DMS 273 (cell line): Measurements from ENCODE around the gene ZNF615.
"Not testable (repeated sequence)": the region's sequence is repeated elsewhere in the genome, so short reads cannot be mapped to it uniquely, and the experiment has no call there.

Experiments
- DNase-seq: peaks from one replicate; lab custom pipeline; 2025; ENCODE audit not compliant: unreplicated experiment; lab: John Stamatoyannopoulos, UW

The ZNF615 gene

DNA sequence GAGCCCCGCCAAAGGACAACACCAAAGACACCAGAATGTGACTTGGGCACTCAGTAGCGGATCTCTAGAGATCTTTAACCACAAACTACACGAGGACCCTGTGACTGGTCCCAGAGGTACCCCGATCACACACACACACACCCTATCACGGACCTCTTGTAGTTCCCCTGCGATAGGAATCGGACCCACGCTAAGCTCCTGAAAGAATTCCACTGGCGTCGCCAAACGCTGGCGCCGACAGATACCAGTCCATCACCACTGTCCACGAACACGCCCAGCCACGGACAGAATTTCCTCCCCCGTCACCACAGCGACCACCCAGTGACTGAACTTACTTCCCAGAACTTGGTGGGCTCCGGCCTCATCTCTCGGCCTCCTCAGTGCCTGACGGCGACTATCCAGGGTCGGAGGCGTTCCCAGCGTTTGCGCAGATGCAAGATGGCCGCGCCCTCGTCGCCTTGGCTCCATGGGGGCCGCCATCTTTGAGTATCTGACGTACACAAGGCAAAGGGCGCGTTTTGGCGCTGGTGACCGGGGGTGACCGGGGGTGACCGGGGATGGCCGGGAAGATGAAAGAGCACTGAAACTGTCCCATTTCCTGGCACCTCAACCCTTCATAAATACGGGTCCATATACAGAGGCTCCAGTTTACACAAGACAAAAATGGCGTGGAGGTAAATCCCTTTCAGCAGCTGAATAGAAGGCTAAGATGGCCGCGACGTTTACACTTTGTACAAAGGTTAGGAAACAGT, at the start of gene ZNF615:
Gene ZNF615, minus strand, starts transcription at position 406 of the 752 bp plus-strand sequence. CDS start 4,500 bp downstream, outside the sequence.
- DNase-seq: peak; percentile 96

- DNase-seq: not testable (repeated sequence)
Measured at GRCh38 chr19:52056480-52056879, 48.5 kb upstream of the ZNF615 start.

DNA sequence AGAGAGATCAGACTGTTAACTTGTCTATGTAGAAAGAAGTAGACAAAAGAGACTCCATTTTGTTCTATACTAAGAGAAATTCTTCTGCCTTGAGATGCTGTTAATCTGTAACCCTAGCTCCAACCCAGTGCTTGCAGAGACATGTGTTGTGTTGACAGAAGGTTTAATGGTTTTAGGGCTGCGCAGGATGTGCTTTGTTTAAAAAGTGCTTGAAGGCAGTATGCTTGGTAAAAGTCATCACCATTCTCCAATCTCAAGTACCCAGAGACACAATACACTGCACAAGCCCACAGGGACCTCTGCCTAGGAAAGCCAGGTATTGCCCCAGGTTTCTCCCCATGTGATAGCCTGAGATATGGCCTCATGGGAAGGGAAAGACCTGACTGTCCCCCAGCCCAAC, 43.7 kb upstream of the ZNF615 start:
- DNase-seq: not testable (repeated sequence)

- DNase-seq: peak; percentile 97
Measured at GRCh38 chr19:52048555-52049501, 40.8 kb upstream of the ZNF615 start, which contains the start of gene ZNF432. Gene ZNF432, minus strand, starts transcription at chr19:52048838. Its CDS starts 1,970 bp downstream, at chr19:52046868.

- DNase-seq: no peak
Measured at GRCh38 chr19:52039169-52039568, 31.2 kb upstream of the ZNF615 start.

DNA sequence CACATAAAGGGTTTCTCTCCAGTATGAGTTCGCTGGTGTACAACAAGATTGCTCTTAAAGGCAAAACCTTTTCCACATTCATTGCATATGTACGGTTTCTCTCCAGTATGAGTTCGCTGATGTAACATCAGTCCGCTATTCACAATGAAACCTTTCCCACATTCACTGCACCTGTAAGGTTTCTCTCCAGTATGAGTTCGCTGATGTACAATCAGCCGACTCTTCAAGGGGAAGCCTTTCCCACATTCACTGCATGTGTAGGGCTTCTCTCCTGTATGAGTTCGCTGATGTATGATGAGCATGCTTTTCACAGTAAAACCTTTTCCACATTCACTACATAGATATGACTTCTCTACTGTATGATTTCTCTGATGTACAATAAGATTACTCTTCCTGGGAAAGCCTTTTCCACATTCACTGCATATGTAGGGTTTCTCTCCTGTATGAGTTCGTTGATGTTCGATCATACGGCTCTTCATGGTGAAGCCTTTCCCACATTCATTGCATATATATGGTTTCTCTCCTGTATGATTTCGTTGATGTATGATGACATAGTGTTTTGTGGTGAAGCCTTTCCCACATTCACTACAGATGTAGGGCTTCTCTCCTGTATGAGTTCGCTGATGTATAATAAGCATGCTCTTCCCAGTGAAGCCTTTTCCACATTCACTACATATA, 26.2 kb upstream of the ZNF615 start:
- peak; percentile 14 for DNase-seq

- peak; percentile 79 for DNase-seq
Measured at GRCh38 chr19:52028780-52029123, 20.7 kb upstream of the ZNF615 start.

GRCh38 chr19:52028027-52028779, 20.2 kb upstream of the ZNF615 start, which contains the start of gene ZNF614:
Gene ZNF614, minus strand, starts transcription at chr19:52028379. Its CDS starts 2,634 bp downstream, at chr19:52025745.
- DNase-seq: peak; percentile 93

GRCh38 chr19:52026255-52026990, 18.4 kb upstream of the ZNF615 start:
- DNase-seq: not testable (repeated sequence)

- not testable (repeated sequence) for DNase-seq
Measured at GRCh38 chr19:52024478-52024877, 16.5 kb upstream of the ZNF615 start.

GRCh38 chr19:52022193-52022592, 14.2 kb upstream of the ZNF615 start:
- no peak for DNase-seq

- DNase-seq: no peak
Measured at GRCh38 chr19:52020506-52020905, 12.5 kb upstream of the ZNF615 start.

GRCh38 chr19:52010674-52011073, 2.7 kb upstream of the ZNF615 start:
- DNase-seq: no peak

DNA sequence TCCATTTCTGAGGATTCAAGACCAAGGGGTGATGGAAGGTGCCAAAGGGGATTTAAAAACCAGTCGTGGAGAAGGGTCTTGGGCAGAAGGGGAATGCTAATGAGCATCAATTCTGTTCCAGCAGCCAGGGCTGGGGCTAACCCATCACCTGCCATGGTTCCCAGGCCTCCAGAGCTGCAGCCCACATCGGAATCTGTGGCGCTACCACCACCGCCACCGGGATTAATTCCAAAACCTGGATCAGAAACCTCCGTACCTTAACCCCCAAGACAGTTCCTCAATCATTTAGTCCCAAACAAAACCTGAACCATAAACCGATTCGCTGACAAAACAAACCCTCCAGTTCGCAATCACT, 583 bp downstream of the ZNF615 start:
- DNase-seq: peak; percentile 61

DNA sequence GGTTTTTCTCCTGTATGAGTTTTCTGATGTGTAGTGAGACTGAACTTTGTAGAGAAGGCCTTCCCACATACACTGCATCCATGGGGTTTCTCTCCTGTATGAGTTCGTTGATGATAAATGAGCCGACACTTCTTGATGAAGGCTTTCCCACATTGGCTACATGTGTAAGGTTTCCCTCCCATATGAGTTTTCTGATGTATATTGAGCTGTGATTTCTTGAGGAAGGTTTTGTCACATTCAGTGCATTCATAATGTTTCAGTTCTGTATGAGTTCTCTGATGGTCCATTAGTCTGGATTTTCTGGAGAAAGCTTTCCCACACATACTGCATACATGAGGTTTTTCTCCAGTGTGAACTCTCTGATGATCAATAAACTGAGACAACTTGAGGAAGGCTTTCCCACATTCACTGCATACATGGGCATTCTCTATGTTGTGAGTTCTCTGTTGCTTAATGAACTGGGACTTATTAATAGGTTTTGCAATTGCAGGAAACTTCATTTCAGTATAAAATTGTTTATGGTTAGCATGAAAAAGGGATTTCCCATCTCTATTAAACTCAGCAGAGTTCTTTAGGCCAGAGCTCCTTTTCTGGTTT, 13.9 kb downstream of the ZNF615 start:
- DNase-seq: no peak

DNA sequence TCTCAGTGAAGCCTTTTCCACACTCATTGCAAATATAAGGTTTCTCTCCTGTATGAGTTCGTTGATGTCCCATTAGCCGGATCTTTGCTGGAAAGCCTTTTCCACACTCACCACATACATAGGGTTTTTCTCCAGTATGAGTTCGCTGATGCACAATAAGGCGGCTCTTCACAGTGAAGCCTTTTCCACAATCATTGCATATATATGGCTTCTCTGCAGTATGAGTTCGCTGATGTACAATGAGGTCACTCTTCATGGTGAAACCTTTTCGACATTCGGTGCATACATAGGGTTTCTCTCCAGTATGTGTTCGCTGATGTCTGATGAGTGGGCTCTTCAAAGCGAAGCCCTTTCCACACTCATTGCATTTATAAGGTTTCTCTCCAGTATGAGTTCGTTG, 14.6 kb downstream of the ZNF615 start:
- DNase-seq: no peak

DNA sequence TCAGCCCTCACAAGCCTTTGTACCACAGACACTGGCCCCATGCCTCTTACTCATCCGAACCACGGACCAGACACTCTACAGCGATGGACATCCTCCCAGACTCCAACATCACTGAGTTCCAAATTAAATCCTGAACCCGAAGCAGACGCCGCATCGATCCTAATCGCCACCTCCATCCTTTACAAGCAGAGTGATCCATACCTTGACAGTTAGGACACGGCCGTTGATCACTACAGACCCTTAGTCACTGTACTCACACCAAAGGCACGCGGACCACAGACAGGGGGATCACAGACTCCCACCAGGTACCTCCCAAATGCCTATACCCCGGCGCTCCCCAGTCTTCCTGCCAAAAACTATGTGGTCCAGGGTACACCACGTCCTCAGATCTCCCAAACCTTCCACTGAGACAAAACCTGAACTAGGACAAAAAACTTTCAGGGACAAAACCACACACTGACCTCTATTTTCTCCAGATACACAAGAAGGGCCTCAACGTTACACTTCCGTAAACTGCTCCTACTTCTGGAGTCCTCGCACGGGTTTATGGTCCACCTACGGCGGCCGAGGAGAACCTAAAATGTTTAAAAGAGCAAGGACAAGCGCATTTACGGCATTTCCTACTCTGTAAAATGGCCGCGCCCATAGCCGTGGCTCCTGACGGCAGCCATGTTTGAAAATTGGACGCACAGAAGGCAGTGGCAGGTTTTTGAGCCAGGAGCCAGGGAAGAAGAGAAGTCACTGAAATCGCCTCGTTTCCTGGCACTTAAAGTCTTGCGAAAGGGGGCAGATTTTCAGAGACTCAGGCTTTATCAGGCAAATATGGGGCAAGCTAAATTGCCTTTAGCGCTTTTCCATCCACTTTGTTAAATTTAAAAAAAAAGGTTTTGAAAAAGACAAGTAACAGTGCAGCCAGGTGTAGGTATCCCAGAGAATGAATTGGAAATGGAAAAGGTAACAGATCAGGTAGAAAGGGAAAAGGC, 21.4 kb downstream of the ZNF615 start, which contains the start of gene ZNF350:
Gene ZNF350, minus strand, starts transcription at position 532 of the 983 bp plus-strand sequence. CDS start 12,480 bp downstream, outside the sequence.
- DNase-seq: peak; percentile 98

DNA sequence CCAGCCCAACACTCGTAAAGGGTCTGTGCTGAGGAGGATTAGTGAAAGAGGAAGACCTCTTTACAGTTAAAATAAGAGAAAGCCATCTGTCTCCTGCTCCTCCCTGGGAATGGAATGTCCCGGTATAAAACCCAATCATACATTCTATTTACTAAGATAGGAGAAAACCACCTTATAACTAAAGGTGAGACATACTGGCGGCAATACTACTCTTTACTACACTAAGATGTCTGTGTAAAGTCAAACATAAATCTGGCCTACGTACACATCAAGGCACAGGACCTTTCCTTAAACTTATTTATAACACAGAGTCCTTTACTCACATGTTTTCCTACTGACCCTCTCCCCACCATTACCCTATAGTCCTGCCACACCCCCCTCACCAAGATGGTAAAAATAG, 24.6 kb downstream of the ZNF615 start:
- no peak for DNase-seq
